Measurements from ENCODE around the gene SHROOM3. TPM values are rescaled to one million over a fixed set of nuclear protein-coding genes. Genes with fewer than 3 reads are reported as not detected.

SHROOM3 gene
- total RNA-seq, 1 experiment from 2014 or later: 27.6 TPM

- no peak for DNase-seq
- Histone ChIP-seq H3K23me2 (ENCODE audit: insufficient read length, low read depth, low read length, poor library complexity, severe bottlenecking) (no peaks in the 10 kb centered on the region), H2AFZ (ENCODE audit: low read length) (no peak overlapping the region), H2BK12ac (ENCODE audit: insufficient read length, low read depth, low read length) (no peak overlapping the region), H4K20me1 (ENCODE audit: control insufficient read depth, insufficient read depth, insufficient read length) (no peaks in the 10 kb centered on the region), H3K23ac (ENCODE audit: insufficient read length, low read depth, low read length) (no peak overlapping the region), H2AK5ac (ENCODE audit: insufficient read length, low read length) (no peak overlapping the region), H3K56ac (ENCODE audit: insufficient read length, low read depth, low read length) (no peak overlapping the region), H3K18ac (ENCODE audit: insufficient read length, low read depth, low read length) (no peak overlapping the region), H3K4ac (ENCODE audit: low read depth, low read length) (no peak overlapping the region), H3K14ac (ENCODE audit: insufficient read depth, low read length) (no peak overlapping the region), H4K8ac (replicated peaks; ENCODE audit: insufficient read length, low read depth, low read length) (no peak overlapping the region), H3K27me3 (ENCODE audit: insufficient read depth, low read length) (no peaks in the 10 kb centered on the region), H2BK5ac (ENCODE audit: insufficient read length, low read length) (no peak overlapping the region), H3K27ac (ENCODE audit: insufficient read length, low read depth, low read length) (no peak overlapping the region), H3K9ac (ENCODE audit: extremely low read depth, insufficient read length, low read length) (no peak overlapping the region), H3K4me1 (ENCODE audit: insufficient read depth, low read length) (peaks cover 7% of the 10 kb centered on the region; the same call in 1 of the 2 replicates), H3K79me1 (ENCODE audit: insufficient read depth, low read depth, low read length, poor library complexity, severe bottlenecking) (no peaks in the 10 kb centered on the region), H3K79me2 (ENCODE audit: insufficient read depth, low read length) (no peaks in the 10 kb centered on the region), H3K9me3 (ENCODE audit: control insufficient read depth, low read depth, low read length) (no peaks in the 10 kb centered on the region), H4K91ac (ENCODE audit: insufficient read length, low read depth, low read length) (no peak overlapping the region), H3T11ph (ENCODE audit: low read length) (no peak overlapping the region), H3K4me2 (ENCODE audit: insufficient read depth, insufficient read length, low read length) (no peak overlapping the region), H2BK120ac (ENCODE audit: low read depth, low read length, poor library complexity, severe bottlenecking) (no peak overlapping the region), H2BK15ac (ENCODE audit: low read depth, low read length) (no peak overlapping the region), H4K5ac (ENCODE audit: insufficient read length, low read depth, low read length) (no peak overlapping the region), H2BK20ac (ENCODE audit: low read depth, low read length, poor library complexity, severe bottlenecking) (no peak overlapping the region)
- H3K27me3 Mint-ChIP-seq (ENCODE audit: low read depth): no peaks in the 10 kb centered on the region
- WGBS (ENCODE audit: extremely low coverage, insufficient read length, low lambda C conversion rate): no CpG with 5 or more reads among the region's 3 CpGs
- no peak overlapping the region for H3K4me3 Mint-ChIP-seq
- TF ChIP-seq CTCF (conservative IDR thresholded peaks at IDR 0.05): no peak
- no peaks in the 10 kb centered on the region for H3K36me3 Mint-ChIP-seq (ENCODE audit: insufficient read depth in 1 of 3, low read depth in 3 of 3)
- H3K27ac Mint-ChIP-seq: no peak overlapping the region
- H3K4me1 Mint-ChIP-seq: peaks cover 18 to 19% of the 10 kb centered on the region in 2 experiments
- no peaks in the 10 kb centered on the region for H3K9me3 Mint-ChIP-seq
These were observed 13.2 kb downstream of the SHROOM3 start for GRCh38 chr4:76448211-76448610.
